GM21423 (cell line): ENCODE data around the gene FAM163B.

ENCODE experiments used
- ATAC-seq: cut with Tn5 transposase; IDR thresholded peaks from one replicate; pipeline ENCODE4 v1.9.1; 2021; ENCODE audit warnings: mild to moderate bottlenecking, moderate library complexity; ENCODE audit not compliant: unreplicated experiment

FAM163B gene

GRCh38 chr9:133609311-133610098, at the start of gene FAM163B:
TSS of gene FAM163B (minus strand) at chr9:133609389. CDS start at chr9:133580223, 29,166 bp downstream.
- no peak for ATAC-seq

GRCh38 chr9:133657120-133657661, 48.0 kb upstream of the FAM163B start:
- ATAC-seq: no peak

GRCh38 chr9:133656211-133657119, 47.3 kb upstream of the FAM163B start:
- ATAC-seq: no peak

GRCh38 chr9:133655701-133656100, 46.5 kb upstream of the FAM163B start:
- no peak for ATAC-seq

- ATAC-seq: no peak
Measured at GRCh38 chr9:133654736-133655657, 45.8 kb upstream of the FAM163B start.

GRCh38 chr9:133653638-133654037, 44.4 kb upstream of the FAM163B start:
- ATAC-seq: no peak

GRCh38 chr9:133650026-133650425, 40.8 kb upstream of the FAM163B start:
- no peak for ATAC-seq

GRCh38 chr9:133649194-133649593, 40.0 kb upstream of the FAM163B start:
- ATAC-seq: no peak

- no peak for ATAC-seq
Measured at GRCh38 chr9:133647765-133648469, 38.7 kb upstream of the FAM163B start.

GRCh38 chr9:133647148-133647547, 38.0 kb upstream of the FAM163B start:
- no peak for ATAC-seq

GRCh38 chr9:133645021-133645765, 36.0 kb upstream of the FAM163B start:
- ATAC-seq: no peak

GRCh38 chr9:133643978-133644760, 35.0 kb upstream of the FAM163B start:
- no peak for ATAC-seq

GRCh38 chr9:133643362-133643755, 34.2 kb upstream of the FAM163B start:
- no peak for ATAC-seq

- ATAC-seq: no peak
Measured at GRCh38 chr9:133642708-133643361, 33.6 kb upstream of the FAM163B start.

GRCh38 chr9:133641861-133642595, 32.8 kb upstream of the FAM163B start:
- ATAC-seq: no peak

GRCh38 chr9:133641396-133641655, 32.1 kb upstream of the FAM163B start:
- no peak for ATAC-seq

- no peak for ATAC-seq
Measured at GRCh38 chr9:133640580-133641395, 31.6 kb upstream of the FAM163B start.
